Eye (tissue), 1 donor: ENCODE data around the gene C2orf72.
A peak's percentile ranks its signal among the peaks of the same experiment; 100 is the strongest.
"Not testable (repeated sequence)": the region's sequence is repeated elsewhere in the genome, so short reads cannot be mapped to it uniquely, and the experiment has no call there.

ENCODE experiments used
- DNase-seq: peaks from one replicate; pipeline ENCODE4 v3.0.0-alpha.2; 2015

C2orf72 gene

GRCh38 chr2:231015926-231016325 is 21.4 kb upstream of the C2orf72 start:
- no peak for DNase-seq

- no peak for DNase-seq
Measured at GRCh38 chr2:231016566-231017230, 20.6 kb upstream of the C2orf72 start.

GRCh38 chr2:231017231-231017598 is 20.1 kb upstream of the C2orf72 start:
- DNase-seq, result no peak

- no peak for DNase-seq
Measured at GRCh38 chr2:231018184-231018583, 19.1 kb upstream of the C2orf72 start.

- DNase-seq, result not testable (repeated sequence)
Measured at GRCh38 chr2:231025059-231025458, 12.3 kb upstream of the C2orf72 start.

GRCh38 chr2:231028889-231029288 is 8.4 kb upstream of the C2orf72 start:
- DNase-seq, result no peak

GRCh38 chr2:231029563-231029962 is 7.8 kb upstream of the C2orf72 start:
- DNase-seq, result no peak

GRCh38 chr2:231030725-231031124 is 6.6 kb upstream of the C2orf72 start:
- DNase-seq, result no peak

GRCh38 chr2:231032575-231033140 is 4.7 kb upstream of the C2orf72 start:
- DNase-seq, result no peak

GRCh38 chr2:231033147-231034132 is 3.9 kb upstream of the C2orf72 start:
- no peak for DNase-seq

- no peak for DNase-seq
Measured at GRCh38 chr2:231034291-231034882, 2.9 kb upstream of the C2orf72 start.

- no peak for DNase-seq
Measured at GRCh38 chr2:231036131-231036530, 1.2 kb upstream of the C2orf72 start.

GRCh38 chr2:231036578-231037106 is 681 bp upstream of the C2orf72 start:
- no peak for DNase-seq

- DNase-seq, result peak; percentile 31
Measured at GRCh38 chr2:231037731-231038482, 584 bp downstream of the C2orf72 start.

- DNase-seq, result no peak
Measured at GRCh38 chr2:231038483-231039293, 1.4 kb downstream of the C2orf72 start.

GRCh38 chr2:231039294-231039664 is 2.0 kb downstream of the C2orf72 start:
- no peak for DNase-seq

GRCh38 chr2:231039821-231040364 is 2.6 kb downstream of the C2orf72 start:
- no peak for DNase-seq

GRCh38 chr2:231041061-231041689 is 3.9 kb downstream of the C2orf72 start:
- no peak for DNase-seq

GRCh38 chr2:231043796-231044195 is 6.5 kb downstream of the C2orf72 start:
- no peak for DNase-seq

GRCh38 chr2:231046916-231047273 is 9.6 kb downstream of the C2orf72 start:
- DNase-seq, result no peak
